SIG-M5 treated with dmso at 0.1 percent for 504 hours (cell line): Measurements from ENCODE around the gene NT5C3B.

Experiments
- DNase-seq: peaks from one replicate; lab custom pipeline; 2025; ENCODE audit not compliant: unreplicated experiment; lab: John Stamatoyannopoulos, UW

Gene NT5C3B

GRCh38 chr17:41811549-41812380 is 24.3 kb downstream of the NT5C3B start, which contains the start of gene P3H4:
Gene P3H4, minus strand, starts transcription at chr17:41811949. Its CDS starts 34 bp downstream, at chr17:41811915.
- DNase-seq, result peak; percentile 64

DNA sequence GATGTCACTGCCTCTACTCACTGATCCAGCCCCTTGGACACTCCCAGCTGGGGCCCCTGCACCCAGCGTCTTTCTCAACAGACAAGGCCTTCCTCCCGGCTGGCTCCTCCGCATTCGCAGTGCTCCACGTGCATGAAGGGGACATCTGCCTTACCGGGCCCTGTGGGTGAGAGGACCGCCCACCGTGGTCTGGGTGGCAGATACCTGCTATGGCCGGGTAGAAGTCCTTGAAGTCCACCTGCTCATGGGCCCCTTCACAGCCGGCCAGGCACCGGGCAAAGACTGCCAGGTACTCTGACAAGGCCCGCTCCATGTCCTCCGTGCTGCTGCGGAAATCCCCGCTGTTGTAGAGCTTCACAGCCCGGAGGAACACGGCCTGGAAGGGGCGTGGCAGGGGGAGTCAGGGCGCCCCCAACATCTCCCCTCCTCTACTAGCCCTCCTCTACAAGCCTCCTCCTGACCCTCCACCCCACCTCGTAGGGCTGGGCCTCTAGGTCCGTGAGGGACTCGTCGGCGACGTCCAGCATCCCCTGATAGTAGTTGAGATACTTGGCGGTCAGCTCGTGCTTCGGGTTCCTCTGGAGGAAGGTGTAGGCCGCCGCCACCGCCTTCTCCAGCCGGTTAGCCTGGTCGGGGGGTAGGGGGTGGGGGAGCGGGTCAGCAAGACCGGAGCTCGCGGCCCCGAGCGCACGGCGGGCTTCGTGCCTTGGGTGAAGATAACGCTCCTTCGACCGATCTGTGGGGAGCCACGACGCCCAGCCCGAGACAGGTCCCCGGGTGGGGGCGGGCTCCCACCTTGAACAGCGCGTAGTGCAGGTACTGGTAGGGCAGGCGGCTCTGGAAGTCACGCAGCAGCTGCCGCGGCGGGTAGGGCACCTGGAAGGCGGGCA is 25.1 kb downstream of the NT5C3B start:
- DNase-seq, result no peak

GRCh38 chr17:41806685-41807445 is 29.2 kb downstream of the NT5C3B start:
- DNase-seq, result no peak

DNA sequence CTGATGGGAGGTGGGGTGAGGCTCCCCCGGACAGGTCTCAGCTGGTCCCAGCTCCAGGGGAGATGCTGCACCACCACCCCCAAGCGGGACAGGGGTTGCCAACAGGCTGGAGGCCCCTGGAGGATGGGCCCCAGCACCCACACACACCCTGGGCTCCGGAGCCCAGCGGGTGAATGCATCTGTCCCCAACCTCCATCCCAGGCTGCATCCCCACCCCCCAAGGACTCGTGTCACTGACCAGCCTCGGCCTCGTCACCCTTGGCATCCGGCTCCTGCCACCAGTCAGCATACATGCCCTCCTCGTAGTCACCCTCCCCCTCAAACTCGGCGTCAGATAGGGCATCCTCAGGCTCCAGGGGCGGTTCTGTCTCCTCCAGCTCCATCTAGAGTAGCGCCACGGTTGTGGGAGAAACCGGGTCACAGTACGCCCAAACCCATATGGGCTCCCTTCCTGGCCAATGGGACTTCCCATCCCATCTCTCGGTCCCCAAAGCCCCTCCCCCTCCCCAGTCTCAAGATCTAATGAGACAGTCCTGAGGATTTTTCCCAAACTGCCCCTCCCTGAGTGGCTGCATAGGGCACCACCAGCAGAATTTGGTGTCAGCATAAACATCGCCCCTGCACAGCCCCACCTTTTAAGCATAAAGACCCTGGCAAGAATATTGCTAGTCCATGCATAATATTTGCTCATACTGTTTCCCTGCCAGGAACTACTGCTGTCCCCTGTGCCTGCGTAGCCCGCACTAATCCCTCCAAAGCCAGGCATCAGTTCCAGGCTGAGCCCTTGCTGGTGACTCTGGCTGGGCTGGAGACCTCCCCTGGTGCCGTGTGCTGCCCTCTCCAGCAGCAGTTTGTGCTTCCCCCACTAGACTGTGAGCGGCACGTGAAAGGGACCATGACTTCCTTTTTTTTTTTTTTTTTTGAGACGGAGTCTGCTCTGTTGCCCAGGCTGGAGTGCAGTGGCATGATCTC is 32.7 kb downstream of the NT5C3B start:
- peak; percentile 66 for DNase-seq

- peak; percentile 69 for DNase-seq
These were observed 34.4 kb downstream of the NT5C3B start for GRCh38 chr17:41801374-41802271.

DNA sequence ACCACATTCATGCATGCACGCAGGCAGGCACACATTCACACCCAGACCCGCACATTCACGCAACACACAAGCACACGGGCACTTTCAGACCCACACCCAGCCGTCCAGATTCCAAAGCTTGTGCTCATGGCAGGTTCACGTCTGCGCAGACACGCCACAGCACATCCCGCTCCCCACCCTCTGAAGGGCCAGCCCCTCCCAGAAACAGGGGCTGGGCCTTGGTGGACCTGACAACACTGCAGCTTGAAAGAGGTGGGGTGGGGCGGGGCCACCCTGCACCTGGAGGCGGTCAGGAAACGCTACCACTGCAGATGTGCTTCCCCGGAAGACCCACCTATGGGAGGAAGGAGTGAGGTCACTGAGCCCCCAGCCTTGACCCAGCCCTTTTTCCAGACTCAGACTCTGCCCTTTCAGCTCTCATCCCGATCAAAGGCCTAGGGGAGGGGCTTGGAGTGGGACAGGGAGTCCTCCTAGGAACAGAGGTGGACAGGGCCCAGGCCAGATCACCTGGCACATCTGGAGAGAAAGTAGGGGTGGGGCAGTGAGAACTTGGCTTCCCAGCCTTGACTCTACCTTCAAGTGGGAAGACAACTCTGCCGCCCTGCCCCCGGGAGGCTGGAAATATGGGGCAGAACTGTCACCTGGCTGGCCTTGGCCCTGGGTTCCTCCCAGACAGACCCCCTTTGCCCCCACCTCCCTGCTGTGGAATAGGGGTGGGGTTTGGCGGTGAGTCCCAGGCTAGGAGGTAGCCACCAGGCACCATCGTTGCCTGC is 35.2 kb downstream of the NT5C3B start:
- no peak for DNase-seq

DNA sequence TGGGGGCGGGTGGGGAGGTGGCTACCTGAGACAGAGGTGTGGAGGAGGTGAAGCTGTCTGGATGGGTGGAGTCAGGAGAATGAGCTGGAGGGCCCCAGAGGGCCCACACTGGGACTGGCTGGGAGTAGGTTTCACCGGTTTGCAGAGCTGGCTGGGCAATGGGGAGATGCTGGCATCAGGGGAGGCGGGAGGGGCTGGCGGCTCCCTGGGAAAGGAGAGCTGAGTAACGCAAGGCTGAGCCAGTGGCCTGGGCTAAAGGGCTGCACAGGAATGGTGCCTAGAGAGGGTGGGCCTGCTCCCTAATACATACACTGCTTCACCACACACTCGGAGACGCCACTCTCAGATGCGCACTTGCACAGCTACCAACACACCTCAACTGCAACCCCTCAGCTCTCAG is 36.7 kb downstream of the NT5C3B start:
- no peak for DNase-seq

GRCh38 chr17:41797377-41797776 is 38.7 kb downstream of the NT5C3B start:
- no peak for DNase-seq

DNA sequence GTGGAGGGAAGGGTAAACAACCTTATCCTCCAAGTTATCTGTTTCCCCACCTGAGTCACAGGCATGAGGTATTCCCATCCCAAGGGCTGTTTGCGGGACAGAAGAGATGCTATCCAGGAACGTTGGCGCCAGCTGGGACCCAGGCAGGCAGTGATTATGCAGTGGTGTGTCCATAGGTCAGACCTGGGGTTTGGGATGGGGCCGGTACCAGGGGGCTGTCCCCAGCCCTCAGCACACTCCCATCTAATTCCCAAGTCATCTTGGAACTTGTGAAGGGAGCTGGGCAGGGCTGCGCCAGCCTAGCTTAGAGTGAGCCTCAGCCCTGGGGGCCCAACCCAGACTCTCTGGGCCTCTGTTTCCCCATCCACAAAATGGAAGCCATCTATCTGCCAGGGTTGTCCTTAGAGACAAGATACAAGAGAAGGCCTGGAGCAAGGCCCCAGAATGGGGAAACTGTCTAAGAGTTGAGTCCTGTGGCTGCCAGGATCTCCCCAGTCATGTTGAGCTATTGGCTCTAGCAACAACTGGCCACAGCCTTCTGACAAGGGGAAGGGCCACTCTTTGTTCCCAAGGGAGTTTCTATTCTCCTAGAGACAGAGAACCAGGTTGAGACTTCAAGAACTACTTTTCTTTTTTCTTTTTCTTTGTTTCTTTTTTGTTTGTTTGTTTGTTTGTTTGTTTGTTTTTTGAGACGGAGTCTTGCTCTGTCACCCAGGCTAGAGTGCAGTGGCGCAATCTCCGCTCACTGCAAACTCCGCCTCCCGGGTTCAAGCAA is 39.7 kb downstream of the NT5C3B start:
- DNase-seq, result no peak

DNA sequence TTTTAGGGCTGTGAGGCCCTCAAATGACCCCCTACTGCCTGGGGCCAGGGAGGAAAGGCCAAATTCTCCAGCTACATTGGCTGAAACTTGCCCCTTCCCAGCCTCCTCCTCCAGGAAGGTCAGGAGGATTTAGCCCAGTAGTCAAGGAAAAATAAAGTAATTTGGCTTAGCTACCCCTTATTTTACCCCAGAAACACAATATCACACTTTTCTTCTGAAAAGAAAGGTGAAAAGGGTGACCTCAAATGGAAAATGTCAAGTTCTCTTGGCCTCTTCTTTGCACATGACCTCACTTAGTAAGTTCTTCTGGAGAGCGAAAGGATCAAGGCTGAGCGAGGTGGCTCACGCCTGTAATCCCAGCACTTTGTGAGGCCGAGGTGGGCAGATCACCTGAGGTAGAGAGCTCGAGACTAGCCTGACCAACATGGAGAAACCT is 41.5 kb downstream of the NT5C3B start:
- no peak for DNase-seq

- no peak for DNase-seq
These were observed 42.1 kb downstream of the NT5C3B start for GRCh38 chr17:41793784-41794539.

- DNase-seq, result peak; percentile 33
These were observed 42.9 kb downstream of the NT5C3B start for GRCh38 chr17:41792845-41793783.

DNA sequence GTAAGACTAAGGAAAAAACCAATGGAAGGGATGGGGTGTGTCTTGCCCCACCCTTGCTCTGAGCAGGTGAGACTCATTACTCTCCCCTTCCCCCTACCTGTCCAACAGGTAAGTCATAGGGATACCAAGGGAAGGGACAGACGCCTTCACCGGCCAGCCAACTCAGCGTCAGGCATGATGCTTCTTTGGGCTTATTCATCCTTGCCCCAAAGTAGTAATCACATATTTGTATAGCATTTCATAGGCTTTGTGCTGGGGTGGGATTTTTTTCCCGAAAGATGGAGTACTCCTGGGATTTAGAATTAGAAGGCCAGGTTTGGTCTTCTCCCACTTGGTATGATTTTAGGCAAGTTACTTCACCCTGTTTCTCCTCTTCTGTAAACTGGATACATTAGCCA is 49.0 kb downstream of the NT5C3B start:
- no peak for DNase-seq

- peak; percentile 98 for DNase-seq
These were observed 49.6 kb downstream of the NT5C3B start, which contains the start of gene JUP for GRCh38 chr17:41786227-41787020. Gene JUP, minus strand, starts transcription at chr17:41786711. Its CDS starts 14,857 bp downstream, at chr17:41771854.

DNA sequence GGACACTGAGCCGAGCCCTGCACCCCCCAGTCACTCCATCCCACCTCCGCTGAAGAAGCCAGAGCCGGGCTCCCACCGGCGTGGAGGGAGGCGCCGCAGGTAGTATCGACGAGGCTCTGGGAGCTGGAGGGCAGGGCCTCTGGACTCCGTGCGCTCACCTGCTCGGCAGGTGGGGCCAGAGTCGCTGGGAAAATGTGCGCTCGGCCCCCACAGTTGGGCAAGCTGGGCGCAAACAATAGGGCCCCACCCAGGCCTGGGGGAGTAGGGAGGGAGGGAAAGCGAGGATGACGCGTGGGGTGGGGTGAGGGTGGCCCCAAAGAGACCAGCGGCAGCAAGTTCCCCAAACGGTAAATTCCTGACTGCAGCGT is 50.2 kb downstream of the NT5C3B start:
- DNase-seq, result no peak
